Activated CD4-positive, alpha-beta T cell treated with anti-CD3 and anti-CD28 coated beads, Interleukin-2, amount 10 ng/mL, durations not matched to agents 24 days and 14 days (primary cell): Measurements from ENCODE around the gene TRDMT1. TPM values are rescaled to one million over a fixed set of nuclear protein-coding genes. Genes with fewer than 3 reads are reported as not detected.
A peak's percentile ranks its signal among the peaks of the same experiment; 100 is the strongest.

Experiments
- DNase-seq: peaks from one replicate; pipeline ENCODE4 v3.0.0; 2022
- H3K27ac Mint-ChIP-seq: one replicate; pipeline ENCODE4 v1.8.0; 2022; ENCODE audit warnings: mild to moderate bottlenecking, mixed read lengths
- H3K27me3 Mint-ChIP-seq: one replicate; pipeline ENCODE4 v1.8.0; 2022; ENCODE audit warnings: mixed read lengths
- H3K36me3 Mint-ChIP-seq: one replicate; pipeline ENCODE4 v1.8.0; 2022; ENCODE audit warnings: low read depth, mild to moderate bottlenecking, mixed read lengths
- H3K4me1 Mint-ChIP-seq: one replicate; pipeline ENCODE4 v1.8.0; 2021; ENCODE audit warnings: mixed read lengths
- H3K4me3 Mint-ChIP-seq: one replicate; pipeline ENCODE4 v1.8.0; 2022; ENCODE audit warnings: mild to moderate bottlenecking, moderate library complexity, mixed read lengths
- H3K9me3 Mint-ChIP-seq: one replicate; pipeline ENCODE4 v1.8.0; 2021; ENCODE audit warnings: mixed read lengths
- intact Hi-C: fragments of 100-400 bp; cut with micrococcal nuclease; formaldehyde crosslinking; loops from one replicate; pipeline ENCODE4 v1.15.1; 2023
- total RNA-seq: library from RNA; stranded (reverse); gene quantifications from 2 replicates; pipeline ENCODE4 v1.2.3, GENCODE V29; 2022

The TRDMT1 gene
- total RNA-seq, 1 donor from 2014 or later, result 3.9 TPM

GRCh38 chr10:17237149-17237527, 35.7 kb upstream of the TRDMT1 start:
- Mint-ChIP-seq H3K27ac (no peak overlapping the region), H3K9me3 (no peaks in the 10 kb centered on the region), H3K4me1 (peaks cover 25% of the 10 kb centered on the region), H3K4me3 (no peak overlapping the region), H3K27me3 (no peaks in the 10 kb centered on the region), H3K36me3 (peaks cover 49% of the 10 kb centered on the region)
- intact Hi-C loops, result loop anchor here (10.0 kb wide), 1 partner anchor 802 kb away; the partner anchor contains the start of gene PTER
- no peak for DNase-seq

- H3K4me1 Mint-ChIP-seq, result peaks cover 29% of the 10 kb centered on the region
- H3K36me3 Mint-ChIP-seq, result peaks cover 54% of the 10 kb centered on the region
- H3K27ac Mint-ChIP-seq, result no peak overlapping the region
These were observed 35.1 kb upstream of the TRDMT1 start for GRCh38 chr10:17236468-17237148.

GRCh38 chr10:17235136-17235535, 33.7 kb upstream of the TRDMT1 start:
- no peaks in the 10 kb centered on the region for H3K9me3 Mint-ChIP-seq
- no peak overlapping the region for H3K4me3 Mint-ChIP-seq
- H3K27me3 Mint-ChIP-seq, result no peaks in the 10 kb centered on the region
- no peak for DNase-seq
- H3K4me1 Mint-ChIP-seq, result peaks cover 39% of the 10 kb centered on the region
- intact Hi-C loops, result loop anchor here (10.0 kb wide), 1 partner anchor 800 kb away; the partner anchor contains the start of gene PTER
- peaks cover 65% of the 10 kb centered on the region for H3K36me3 Mint-ChIP-seq
- no peak overlapping the region for H3K27ac Mint-ChIP-seq

More at GRCh38 chr10:17236468-17237148, 35.1 kb upstream of the TRDMT1 start:
- no peaks in the 10 kb centered on the region for H3K27me3 Mint-ChIP-seq
- no peak overlapping the region for H3K4me3 Mint-ChIP-seq
- intact Hi-C loops, result loop anchor here (10.0 kb wide), 1 partner anchor 802 kb away; the partner anchor contains the start of gene PTER
- H3K9me3 Mint-ChIP-seq, result no peaks in the 10 kb centered on the region
- DNase-seq, result no peak

- intact Hi-C loops, result loop anchor here (10.0 kb wide), 1 partner anchor 800 kb away; the partner anchor contains the start of gene PTER
- Mint-ChIP-seq H3K4me3 (peak overlapping the region; percentile 46), H3K36me3 (peaks cover 65% of the 10 kb centered on the region), H3K27me3 (no peaks in the 10 kb centered on the region), H3K4me1 (peaks cover 39% of the 10 kb centered on the region), H3K27ac (no peak overlapping the region), H3K9me3 (no peaks in the 10 kb centered on the region)
- no peak for DNase-seq
These were observed 33.0 kb upstream of the TRDMT1 start for GRCh38 chr10:17234431-17234945.

GRCh38 chr10:17233286-17233991, 32.0 kb upstream of the TRDMT1 start:
- no peak overlapping the region for H3K27ac Mint-ChIP-seq
- peaks cover 39% of the 10 kb centered on the region for H3K4me1 Mint-ChIP-seq
- DNase-seq, result no peak
- H3K4me3 Mint-ChIP-seq, result peak overlapping the region; percentile 9
- H3K27me3 Mint-ChIP-seq, result no peaks in the 10 kb centered on the region
- H3K9me3 Mint-ChIP-seq, result no peaks in the 10 kb centered on the region
- peaks cover 65% of the 10 kb centered on the region for H3K36me3 Mint-ChIP-seq
- intact Hi-C loops, result loop anchor here (2.0 to 10.0 kb wide), 2 partner anchors 21 to 799 kb away; partner anchors contain the start of gene PTER

- H3K27ac Mint-ChIP-seq, result peak overlapping the region; percentile 53
- H3K4me3 Mint-ChIP-seq, result peak overlapping the region; percentile 96
- DNase-seq, result peak; percentile 68
- intact Hi-C loops, result loop anchor here (1.0 to 10.0 kb wide), 8 partner anchors 16 to 798 kb away; partner anchors contain the start of genes PTER and TRDMT1
- no peaks in the 10 kb centered on the region for H3K9me3 Mint-ChIP-seq
- H3K36me3 Mint-ChIP-seq, result peaks cover 60% of the 10 kb centered on the region
- H3K27me3 Mint-ChIP-seq, result no peaks in the 10 kb centered on the region
- H3K4me1 Mint-ChIP-seq, result peaks cover 46% of the 10 kb centered on the region
These were observed 30.9 kb upstream of the TRDMT1 start for GRCh38 chr10:17232276-17232960.

- Mint-ChIP-seq H3K4me1 (peaks cover 52% of the 10 kb centered on the region), H3K36me3 (peaks cover 57% of the 10 kb centered on the region), H3K4me3 (peak overlapping the region; percentile 96), H3K9me3 (no peaks in the 10 kb centered on the region), H3K27me3 (no peaks in the 10 kb centered on the region), H3K27ac (peak overlapping the region; percentile 95)
- DNase-seq, result no peak
- intact Hi-C loops, result loop anchor here (1.0 to 10.0 kb wide), 8 partner anchors 15 to 797 kb away; partner anchors contain the start of genes PTER and TRDMT1
These were observed 30.3 kb upstream of the TRDMT1 start for GRCh38 chr10:17231788-17232187.

- H3K27me3 Mint-ChIP-seq, result no peaks in the 10 kb centered on the region
- peak; percentile 97 for DNase-seq
- intact Hi-C loops, result loop anchor here (2.0 to 10.0 kb wide), 3 partner anchors 412 to 795 kb away; partner anchors contain the start of genes PTER, RSU1 and STAM
- peak overlapping the region; percentile 95 for H3K27ac Mint-ChIP-seq
- no peaks in the 10 kb centered on the region for H3K9me3 Mint-ChIP-seq
- H3K36me3 Mint-ChIP-seq, result peaks cover 46% of the 10 kb centered on the region
- H3K4me1 Mint-ChIP-seq, result peaks cover 55% of the 10 kb centered on the region
- H3K4me3 Mint-ChIP-seq, result peak overlapping the region; percentile 96
These were observed 28.7 kb upstream of the TRDMT1 start for GRCh38 chr10:17229967-17230682.

- no peaks in the 10 kb centered on the region for H3K27me3 Mint-ChIP-seq
- H3K4me3 Mint-ChIP-seq, result peak overlapping the region; percentile 96
- H3K4me1 Mint-ChIP-seq, result peaks cover 52% of the 10 kb centered on the region
- intact Hi-C loops, result loop anchor here (2.0 to 5.0 kb wide), 2 partner anchors 413 kb away; partner anchors contain the start of genes RSU1 and STAM
- peaks cover 45% of the 10 kb centered on the region for H3K36me3 Mint-ChIP-seq
- peak overlapping the region; percentile 95 for H3K27ac Mint-ChIP-seq
- no peaks in the 10 kb centered on the region for H3K9me3 Mint-ChIP-seq
- no peak for DNase-seq
These were observed 28.2 kb upstream of the TRDMT1 start for GRCh38 chr10:17229717-17229966.

GRCh38 chr10:17229016-17229716, 27.7 kb upstream of the TRDMT1 start:
- no peaks in the 10 kb centered on the region for H3K27me3 Mint-ChIP-seq
- peak overlapping the region; percentile 96 for H3K4me3 Mint-ChIP-seq
- peaks cover 40% of the 10 kb centered on the region for H3K36me3 Mint-ChIP-seq
- H3K4me1 Mint-ChIP-seq, result peaks cover 48% of the 10 kb centered on the region
- no peaks in the 10 kb centered on the region for H3K9me3 Mint-ChIP-seq
- H3K27ac Mint-ChIP-seq, result peak overlapping the region; percentile 95
- DNase-seq, result peak; percentile 94
- intact Hi-C loops, result loop anchor here (2.0 to 5.0 kb wide), 2 partner anchors 412 to 413 kb away; partner anchors contain the start of genes RSU1 and STAM

GRCh38 chr10:17228091-17229015, 26.9 kb upstream of the TRDMT1 start, which contains the start of gene VIM:
Gene VIM, plus strand, starts transcription at chr10:17228241. Its CDS starts 1,182 bp downstream, at chr10:17229423.
- H3K27me3 Mint-ChIP-seq, result peaks cover 2% of the 10 kb centered on the region
- H3K9me3 Mint-ChIP-seq, result no peaks in the 10 kb centered on the region
- DNase-seq, result peak; percentile 94
- H3K4me1 Mint-ChIP-seq, result peaks cover 44% of the 10 kb centered on the region
- peak within 1 kb of the TSS; percentile 95 for H3K27ac Mint-ChIP-seq
- H3K36me3 Mint-ChIP-seq, result peaks cover 35% of the 10 kb centered on the region
- H3K4me3 Mint-ChIP-seq, result peak within 1 kb of the TSS; percentile 96
- intact Hi-C loops, result loop anchor here (1.0 to 5.0 kb wide), 5 partner anchors 84 to 414 kb away; partner anchors contain the start of genes RSU1 and STAM
